ENCODE results near the gene RPRD2.

RPRD2 gene

GRCh38 chr1:150372580-150372979 lies 8.6 kb downstream of the RPRD2 start:
- no peak for TF ChIP-seq CTCF (IDR thresholded peaks at IDR 0.05; ENCODE audit: low read depth, low read length, missing control alignments)
- H3K4me3 ChIP-seq (ENCODE audit: low read depth, low read length): no peak overlapping the region
- no peak for DNase-seq (ENCODE audit: low read depth)

DNA sequence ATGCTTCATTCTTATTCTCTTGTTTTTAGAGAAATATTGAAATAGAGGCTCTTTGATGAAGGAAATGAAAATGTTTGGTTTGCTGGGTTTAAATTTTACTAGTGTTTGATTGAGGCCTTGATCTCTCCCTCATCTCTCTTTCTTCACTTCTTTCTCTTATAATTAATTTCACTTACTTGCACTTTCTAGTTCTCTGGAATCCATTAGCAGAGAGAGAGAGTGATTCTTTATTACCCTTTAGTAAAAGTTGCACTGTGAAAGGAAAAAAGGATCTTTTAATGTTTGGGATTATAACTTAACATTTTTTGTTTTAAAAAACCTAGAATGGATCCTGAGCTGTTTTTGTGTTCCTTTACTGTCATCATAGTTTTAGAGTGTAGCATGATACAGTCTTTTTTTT lies 12.2 kb downstream of the RPRD2 start:
- TF ChIP-seq CTCF (IDR thresholded peaks at IDR 0.05; ENCODE audit: low read depth, low read length, missing control alignments): no peak
- DNase-seq (ENCODE audit: low read depth): no peak
- no peak overlapping the region for H3K4me3 ChIP-seq (ENCODE audit: low read depth, low read length)

GRCh38 chr1:150383631-150384324 lies 19.8 kb downstream of the RPRD2 start:
- H3K4me3 ChIP-seq (ENCODE audit: low read depth, low read length): no peak overlapping the region
- no peak for DNase-seq (ENCODE audit: low read depth)
- no peak for TF ChIP-seq CTCF (IDR thresholded peaks at IDR 0.05; ENCODE audit: low read depth, low read length, missing control alignments)

DNA sequence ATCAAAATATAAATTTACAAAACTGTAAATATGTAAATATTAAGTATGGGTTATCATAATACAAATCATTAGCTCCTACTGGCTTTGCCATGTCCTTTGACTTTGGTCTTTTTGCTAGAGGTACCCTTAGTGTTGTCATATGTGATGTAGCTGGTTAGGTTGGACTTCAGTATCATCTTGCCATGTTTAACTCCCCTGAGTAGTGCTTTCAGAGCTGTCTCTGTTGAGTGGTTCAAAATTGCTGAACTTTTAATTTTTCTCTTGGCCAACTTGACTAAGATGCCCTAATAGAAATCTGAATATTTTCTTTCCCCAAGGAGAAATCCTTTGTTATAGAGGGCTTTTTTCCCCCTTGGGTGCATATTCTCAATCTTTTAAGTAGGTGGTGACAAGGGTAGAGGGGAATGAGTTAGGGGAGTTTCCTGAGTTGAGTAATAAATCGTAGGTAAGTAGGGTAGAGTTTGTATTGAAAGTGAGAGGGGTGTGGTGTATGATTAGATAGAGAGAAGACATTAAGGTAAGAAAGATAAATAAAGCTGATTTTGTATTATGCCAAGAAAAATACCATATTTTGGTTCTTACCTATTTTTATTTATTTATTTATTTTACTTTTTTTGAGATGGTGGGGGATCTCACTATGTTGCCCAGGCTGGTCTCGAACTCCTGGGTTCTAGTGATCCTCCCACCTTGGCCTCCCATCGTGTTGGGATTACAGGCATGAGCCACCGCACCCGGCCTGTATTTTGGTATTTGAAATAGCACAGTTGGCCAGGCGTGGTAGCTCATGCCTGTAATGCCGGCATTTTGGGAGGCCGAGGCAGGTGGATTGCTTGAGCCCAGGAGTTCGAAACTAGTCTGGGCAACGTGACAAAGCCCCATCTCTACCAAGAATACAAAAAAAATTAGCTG lies 21.8 kb downstream of the RPRD2 start:
- no peak for DNase-seq (ENCODE audit: low read depth)
- no peak overlapping the region for H3K4me3 ChIP-seq (ENCODE audit: low read depth, low read length)
- no peak for TF ChIP-seq CTCF (IDR thresholded peaks at IDR 0.05; ENCODE audit: low read depth, low read length, missing control alignments)

DNA sequence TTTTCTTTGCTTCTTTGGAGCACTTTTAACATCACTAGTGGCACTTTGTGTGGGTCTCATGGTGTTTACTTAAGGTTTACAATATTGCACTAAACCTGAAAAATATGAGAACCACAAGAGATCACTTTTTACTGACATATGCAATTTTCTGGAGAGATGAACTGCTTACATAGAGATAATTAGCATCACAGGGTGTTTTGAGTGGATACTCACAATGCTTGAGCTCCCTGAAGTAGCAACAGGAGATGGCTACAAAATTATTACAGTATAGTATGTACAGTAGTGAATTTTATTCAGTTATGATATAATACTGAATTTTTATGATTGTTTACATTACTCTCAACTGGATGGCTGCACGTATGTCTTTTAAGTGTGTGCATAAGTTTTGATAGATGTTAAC lies 22.6 kb downstream of the RPRD2 start:
- no peak for DNase-seq (ENCODE audit: low read depth)
- H3K4me3 ChIP-seq (ENCODE audit: low read depth, low read length): no peak overlapping the region
- TF ChIP-seq CTCF (IDR thresholded peaks at IDR 0.05; ENCODE audit: low read depth, low read length, missing control alignments): no peak

DNA sequence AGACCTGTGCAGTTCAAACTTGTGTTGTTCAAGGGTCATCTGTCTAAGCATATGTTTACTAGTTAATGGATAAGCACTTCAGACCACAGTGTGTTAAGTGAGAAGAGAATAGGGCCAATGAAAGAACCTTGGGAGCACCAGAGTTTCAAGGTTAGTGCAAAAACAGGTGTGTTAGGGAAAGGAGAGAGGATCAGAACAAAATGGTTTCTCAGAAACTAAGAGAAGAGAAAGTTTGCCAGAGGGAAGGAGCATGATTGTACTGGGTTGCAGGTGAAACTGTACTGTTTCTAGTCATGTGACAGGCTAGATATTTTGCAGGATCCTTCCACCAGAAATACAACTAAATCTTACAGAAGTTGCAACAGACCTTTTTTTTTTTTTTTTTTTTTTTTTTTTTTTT lies 23.3 kb downstream of the RPRD2 start:
- DNase-seq (ENCODE audit: low read depth): no peak
- no peak overlapping the region for H3K4me3 ChIP-seq (ENCODE audit: low read depth, low read length)
- TF ChIP-seq CTCF (IDR thresholded peaks at IDR 0.05; ENCODE audit: low read depth, low read length, missing control alignments): no peak
